GM19452 (cell line): ENCODE data around the gene DTNBP1.

Experiments used
- ATAC-seq: cut with Tn5 transposase; IDR thresholded peaks from one replicate; pipeline ENCODE4 v1.9.1; 2021; ENCODE audit not compliant: unreplicated experiment

The DTNBP1 gene

DNA sequence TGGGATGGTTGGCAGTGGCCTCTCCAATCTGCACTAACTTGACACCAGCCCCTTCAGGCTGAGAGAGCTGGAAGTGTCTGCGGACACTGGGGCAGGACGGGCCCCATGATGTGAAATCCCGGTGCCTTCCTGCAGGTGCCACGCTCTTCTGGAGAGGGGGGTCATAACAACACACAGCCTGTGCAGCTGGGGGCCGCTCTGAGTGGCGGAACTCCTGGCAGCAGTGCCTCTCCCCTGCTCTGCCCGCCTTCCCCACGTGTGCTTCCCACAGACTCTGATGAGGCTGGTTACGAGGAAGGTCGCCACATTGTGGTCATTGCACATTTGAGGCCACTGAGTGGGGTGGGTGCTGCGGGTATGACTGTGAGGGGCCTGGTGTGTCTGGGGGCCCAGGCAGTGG is 145.2 kb downstream of the DTNBP1 start:
- ATAC-seq, result no peak

DNA sequence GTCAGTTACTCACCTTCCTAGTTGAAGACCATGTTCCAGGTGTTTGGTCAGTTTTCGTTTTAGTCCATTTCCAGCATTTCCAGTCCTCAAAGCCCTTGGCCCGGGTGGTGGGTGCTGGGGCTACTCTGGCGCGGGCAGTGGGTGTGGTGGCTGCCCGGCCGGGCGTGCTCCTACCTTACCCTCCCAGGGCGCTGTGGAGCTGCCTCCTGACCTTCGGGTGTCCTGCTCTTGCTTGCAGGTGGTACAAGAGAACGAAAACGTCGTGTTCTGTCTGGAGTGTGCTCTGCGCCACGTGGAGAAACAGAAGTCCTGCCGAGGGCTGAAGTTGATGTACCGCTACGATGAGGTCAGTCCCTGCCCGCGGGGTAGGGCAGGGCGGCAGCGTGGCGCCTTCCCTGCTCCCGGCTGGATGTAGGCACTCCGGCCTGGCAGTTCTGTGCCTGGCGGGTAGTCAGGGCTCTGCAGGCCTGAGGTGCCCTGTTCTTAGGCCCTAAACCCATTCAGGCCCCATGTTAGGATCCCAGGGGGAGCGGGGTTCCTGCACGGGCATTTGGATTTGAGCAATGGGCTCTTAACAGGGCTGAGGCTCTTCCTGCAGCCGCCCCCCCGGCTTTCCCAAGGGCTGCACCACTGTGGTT is 145.8 kb downstream of the DTNBP1 start:
- no peak for ATAC-seq

DNA sequence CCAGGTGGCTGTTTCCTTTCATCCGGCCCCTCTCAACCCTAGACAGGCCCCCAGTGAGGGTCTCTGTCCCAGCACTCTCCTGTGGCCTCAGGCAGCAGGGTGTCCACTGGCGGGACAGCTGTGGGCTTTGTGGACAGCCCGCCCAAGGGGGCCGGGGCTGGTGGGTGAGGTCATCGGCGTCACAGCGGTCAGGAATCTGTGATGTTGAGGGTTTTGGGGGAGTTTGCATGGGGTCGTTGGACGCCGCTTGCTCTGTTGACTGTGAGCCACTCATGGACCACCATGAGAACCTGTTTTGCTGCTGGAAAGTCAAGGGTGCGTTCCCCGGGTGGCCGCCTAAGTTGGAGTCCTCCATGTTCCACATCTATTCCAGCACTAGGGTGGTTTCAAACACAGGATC is 146.4 kb downstream of the DTNBP1 start:
- ATAC-seq, result no peak

DNA sequence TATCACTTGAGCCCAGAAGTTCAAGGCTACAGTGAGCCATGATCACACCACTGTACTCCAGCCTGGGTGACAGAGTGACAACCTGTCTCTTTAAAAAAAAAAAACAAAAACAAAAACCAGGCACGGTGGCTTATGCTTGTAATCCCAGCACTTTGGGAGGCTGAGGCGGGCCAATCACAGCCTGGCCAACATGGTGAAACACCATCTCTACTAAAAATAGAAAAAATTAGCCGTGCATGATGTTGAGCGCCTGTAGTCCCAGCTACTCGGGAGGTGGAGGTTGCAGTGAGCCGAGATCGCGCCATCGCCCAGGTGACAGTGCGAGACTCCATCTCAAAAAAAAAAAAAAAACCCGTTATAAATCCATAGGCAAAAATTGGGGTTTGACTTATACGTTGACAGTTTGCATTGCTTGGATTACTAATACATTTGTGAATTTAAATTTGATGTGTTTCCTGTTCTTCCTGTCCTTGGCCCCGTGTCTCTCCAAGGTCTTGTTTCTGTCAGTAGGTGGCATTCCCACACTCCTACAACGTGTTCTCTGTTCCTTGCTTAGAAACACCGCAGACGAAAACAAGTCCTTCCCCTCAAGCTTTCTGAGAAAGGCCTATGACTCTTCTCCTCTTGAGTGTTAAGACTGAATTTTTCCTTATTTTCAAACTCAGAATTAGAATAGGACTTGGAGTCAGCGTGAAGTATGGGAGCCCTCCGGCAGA is 147.0 kb downstream of the DTNBP1 start:
- ATAC-seq, result no peak

DNA sequence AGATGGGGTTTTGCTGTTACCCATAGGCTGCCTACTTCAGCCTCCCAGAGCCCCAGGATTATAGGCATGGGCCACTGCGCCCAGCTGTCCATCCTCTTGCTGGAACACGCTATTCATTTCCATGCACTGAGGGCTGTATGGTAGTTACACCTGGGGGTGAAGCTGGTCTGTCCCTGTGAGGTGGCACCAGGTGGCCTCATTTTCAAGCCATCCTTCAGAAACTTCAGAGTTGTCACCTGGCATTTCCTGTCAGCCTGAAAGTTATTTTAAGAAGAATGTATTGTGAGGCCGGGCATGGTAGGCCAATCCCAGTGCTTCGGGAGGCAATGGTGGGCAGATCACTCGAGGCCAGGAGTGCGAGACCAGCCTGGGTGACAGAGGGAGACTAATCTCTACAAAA is 147.6 kb downstream of the DTNBP1 start:
- no peak for ATAC-seq

DNA sequence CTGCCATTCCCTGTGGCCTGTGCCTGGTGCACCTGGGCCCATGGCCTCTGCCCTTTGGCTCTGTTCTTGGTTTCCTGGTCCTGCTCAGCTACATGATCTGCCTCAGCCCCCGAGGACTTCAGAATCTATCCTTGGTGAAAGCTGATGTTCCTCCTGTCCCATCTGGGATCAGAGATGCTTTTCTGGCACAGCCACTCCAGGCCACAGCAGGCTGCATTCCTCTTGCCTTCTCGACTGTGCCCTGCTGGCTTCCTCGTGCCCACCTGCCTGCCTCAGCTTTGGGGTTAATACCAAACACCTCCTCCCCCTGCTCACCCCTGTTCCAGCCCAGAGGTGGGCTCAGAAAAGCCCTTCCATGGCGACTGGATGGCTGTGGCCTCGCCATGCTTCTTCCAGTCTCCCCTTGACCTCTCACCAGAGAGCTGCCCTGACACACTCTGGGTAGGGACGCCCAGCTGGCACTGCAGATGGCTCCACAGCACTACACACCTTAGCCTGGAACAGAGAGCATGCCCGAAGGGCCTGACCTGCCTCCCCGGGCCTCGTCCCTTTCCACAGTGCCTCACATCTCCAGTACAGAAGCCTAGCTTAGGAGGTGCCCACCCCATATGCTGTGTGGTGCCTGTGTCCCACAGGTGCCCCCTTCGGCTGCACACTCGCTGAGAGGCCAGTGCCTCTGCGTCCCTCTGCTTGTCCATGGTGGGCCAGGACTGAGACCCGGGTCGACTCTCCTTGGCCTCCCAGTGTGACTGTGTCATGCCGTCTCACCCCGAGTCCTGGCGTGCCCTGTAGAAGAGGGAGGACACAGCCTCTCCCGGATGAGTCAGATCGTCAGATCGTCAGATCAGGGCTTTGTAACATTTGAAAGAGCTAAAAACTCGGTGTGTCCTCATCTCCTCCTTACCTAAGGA is 148.8 kb downstream of the DTNBP1 start:
- ATAC-seq, result no peak

DNA sequence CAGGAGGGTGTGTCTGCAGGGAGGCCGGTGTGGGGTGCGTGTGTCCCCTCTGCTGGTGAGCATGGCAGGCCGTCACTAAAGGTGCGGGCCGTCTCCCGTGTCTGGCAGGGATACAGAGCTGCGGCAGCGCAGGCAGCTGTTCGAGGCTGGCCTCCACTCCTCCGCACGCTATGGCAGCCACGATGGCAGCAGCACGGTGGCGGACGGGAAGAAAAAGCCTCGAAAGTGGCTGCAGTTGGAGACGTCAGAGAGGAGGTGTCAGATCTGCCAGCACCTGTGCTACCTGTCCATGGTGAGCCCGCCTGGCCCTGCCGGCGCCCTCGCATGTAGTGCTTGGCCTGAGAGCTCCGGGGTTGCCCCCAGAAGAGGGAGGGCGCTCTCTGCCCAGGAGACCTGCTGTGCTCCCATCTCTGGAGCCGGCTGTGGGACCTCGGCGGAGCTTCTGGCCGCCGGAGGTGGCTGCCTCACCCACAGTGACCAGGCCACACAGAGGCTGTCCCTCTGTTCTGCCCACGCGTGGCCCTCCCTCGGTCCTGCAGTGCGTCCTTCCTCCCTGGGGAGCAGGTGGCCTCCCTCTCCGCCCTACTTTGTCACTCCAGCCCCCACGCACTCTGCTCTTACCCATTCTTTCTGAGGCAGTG is 149.6 kb downstream of the DTNBP1 start:
- ATAC-seq, result no peak

DNA sequence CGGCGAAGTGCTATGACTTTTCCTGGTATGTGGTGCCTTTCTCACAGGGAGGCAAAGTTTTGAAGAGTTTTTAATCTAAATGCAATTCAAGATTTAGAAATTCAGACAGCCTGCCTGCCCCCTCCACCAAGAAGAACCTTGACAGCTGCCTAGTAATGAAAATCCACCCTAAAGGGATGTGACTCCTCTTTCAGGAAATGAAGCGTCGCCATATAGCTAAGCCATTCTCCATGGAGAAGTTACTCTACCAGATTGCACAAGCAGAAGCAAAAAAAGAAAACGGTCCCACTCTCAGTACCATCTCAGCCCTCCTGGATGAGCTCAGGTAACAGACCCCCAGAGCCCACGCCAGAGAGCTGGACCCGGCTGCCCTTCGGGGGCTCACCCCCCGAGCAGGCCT is 150.1 kb downstream of the DTNBP1 start:
- ATAC-seq, result no peak

DNA sequence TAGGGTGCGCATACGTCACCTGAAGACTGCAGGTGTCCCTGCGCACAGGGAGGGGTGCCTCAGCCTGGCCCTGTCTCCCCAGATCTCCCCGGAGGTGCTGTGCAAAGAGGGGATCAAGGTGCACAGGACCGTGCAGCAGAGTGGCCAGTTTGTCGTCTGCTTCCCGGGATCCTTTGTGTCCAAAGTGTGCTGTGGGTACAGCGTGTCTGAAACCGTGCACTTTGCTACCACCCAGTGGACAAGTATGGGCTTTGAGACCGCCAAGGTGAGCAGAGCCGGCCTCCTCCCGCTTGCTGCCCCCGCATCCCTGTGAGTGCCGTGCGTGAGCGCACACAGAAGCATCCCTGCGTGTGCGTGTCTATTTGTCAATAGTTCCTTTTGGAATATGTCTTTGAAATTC is 150.7 kb downstream of the DTNBP1 start:
- no peak for ATAC-seq

DNA sequence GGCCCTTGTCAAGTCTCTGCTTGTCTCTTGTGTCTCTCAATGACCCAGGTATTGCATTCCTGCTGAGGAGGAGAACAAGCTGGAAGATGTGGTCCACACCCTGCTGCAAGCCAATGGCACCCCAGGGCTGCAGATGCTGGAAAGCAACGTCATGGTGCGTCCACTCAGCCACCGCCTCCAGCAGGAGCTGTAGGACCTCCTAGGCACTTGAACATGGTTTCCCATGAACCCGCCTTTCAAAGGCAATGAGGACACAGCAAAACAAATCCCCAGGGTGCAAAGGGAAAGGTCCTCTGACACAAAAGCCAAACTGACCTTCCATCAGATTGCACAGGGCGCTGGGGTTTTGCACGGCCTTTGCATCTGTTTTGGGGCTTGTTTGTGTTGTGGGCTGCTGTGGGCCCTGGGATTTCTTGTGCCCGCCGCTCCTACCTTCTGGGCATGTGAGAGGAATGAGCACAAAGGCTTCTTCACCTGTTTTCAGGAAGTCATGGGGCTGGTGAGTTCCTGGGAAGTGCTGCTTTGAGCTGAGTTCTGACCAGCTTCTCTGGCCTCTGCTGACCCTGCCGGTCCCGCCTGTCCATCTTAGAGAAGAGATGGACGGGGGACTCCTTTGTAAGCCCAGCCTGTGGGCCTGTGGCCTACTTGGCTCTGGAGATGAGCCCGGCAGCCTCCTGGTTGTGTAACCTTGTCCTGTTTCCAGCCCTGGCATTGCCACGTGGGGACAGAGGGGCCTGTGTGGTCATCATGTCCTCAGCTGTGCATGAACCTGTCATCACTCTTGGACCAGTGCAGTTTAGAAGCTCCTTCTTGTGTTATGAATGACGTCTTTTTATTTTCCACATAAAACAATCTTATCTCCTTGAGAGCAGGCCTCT is 151.3 kb downstream of the DTNBP1 start:
- no peak for ATAC-seq

DNA sequence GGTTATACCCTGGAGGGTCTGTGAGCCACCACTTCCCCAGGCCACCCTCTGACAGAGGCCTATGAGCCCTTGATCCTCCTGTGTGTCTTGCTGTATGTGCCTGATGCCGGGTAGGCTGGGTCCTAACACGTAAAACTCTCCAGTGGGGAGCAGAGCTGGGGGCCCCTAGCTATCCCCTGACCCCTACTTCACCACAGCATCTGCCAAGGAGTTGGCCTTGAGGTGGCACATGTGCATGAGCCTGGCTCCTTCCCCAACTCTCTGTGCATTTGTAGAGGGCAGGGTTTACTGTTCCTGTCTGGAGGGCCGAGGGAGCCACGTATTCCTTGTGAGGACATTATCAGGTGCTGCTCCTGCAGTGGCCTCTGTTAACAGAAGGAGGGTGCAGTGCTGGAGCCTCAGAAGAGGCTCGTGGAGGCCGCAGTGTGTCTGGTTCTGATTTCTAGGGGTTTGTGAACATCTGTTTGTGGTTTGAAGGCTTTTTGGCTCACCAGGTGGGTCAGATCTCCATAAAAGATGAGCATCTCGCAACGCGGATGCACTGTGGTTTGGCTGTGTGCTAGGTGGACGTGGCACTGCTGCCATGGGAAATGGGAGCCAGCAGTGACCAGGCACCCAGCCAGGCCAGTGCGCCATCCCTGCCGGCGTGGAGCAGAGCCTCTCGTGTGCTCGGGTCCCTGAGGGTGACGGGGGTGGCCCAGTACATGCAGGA is 152.1 kb downstream of the DTNBP1 start:
- no peak for ATAC-seq

DNA sequence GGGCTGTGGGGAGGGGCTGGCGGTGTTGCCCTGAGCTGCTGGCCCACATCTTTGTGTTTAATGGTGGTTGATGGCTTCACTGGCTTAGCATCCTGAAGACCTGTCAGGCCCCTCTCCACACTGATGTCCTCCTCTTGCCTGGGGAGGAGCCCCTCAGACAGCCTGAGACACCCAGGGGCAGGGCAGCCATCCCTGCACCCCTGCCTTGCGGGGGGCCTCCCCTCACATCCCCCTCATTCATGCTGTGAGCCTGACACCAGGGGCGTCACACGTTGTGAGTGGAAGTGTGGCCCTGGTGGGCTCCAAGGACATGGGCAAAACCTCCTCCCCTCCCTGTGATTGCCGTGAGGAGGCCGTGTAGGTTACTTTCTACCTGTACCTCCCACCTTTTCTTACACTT is 152.7 kb downstream of the DTNBP1 start:
- ATAC-seq, result no peak

DNA sequence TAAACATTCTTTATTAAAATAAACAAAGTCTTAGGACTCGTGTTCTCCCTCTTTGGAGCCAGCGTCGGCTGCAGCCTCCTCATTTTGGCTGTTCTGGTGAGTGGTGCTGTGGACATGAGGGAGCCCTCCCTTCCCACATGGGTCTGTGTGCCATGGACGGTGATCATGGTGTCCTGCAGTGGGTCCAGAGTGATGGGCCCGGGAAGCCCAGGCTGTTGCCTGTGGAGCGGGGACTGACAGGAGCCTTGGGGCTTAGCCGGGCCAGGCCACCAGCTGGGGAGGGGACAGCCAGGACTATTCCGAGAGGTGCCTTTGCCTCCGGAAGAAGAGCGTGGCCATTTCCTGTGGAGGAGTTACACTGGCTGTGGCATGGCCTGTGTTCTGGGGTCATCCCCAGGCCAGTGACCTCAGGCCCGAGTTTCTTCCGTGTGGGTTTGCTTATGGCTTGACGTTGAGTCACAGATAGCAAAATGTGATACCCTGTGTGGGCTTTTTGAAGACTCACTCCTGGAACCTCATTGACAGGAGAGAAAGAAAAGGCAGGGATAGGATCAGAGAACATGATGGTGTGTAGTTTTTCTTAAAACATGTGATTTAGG is 153.4 kb downstream of the DTNBP1 start:
- no peak for ATAC-seq

DNA sequence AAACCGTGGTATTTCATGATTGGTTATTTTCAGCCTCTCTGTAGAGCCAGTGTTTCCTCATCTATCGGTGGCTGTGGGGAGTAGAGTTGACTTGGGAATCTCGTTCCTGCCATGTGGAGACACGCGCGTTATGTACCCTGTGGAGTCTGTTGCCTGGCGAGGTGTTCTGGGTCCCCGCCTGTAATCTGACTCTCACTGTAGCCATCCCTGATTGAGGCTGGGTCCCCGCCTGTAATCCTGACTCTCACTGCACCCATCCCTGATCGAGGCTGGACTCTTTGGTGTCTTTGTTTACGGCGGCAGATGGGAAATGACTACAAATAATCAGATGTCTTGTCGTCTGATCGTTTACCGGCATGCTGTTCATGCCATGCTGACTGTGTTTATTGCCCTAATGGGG is 153.9 kb downstream of the DTNBP1 start:
- no peak for ATAC-seq

DNA sequence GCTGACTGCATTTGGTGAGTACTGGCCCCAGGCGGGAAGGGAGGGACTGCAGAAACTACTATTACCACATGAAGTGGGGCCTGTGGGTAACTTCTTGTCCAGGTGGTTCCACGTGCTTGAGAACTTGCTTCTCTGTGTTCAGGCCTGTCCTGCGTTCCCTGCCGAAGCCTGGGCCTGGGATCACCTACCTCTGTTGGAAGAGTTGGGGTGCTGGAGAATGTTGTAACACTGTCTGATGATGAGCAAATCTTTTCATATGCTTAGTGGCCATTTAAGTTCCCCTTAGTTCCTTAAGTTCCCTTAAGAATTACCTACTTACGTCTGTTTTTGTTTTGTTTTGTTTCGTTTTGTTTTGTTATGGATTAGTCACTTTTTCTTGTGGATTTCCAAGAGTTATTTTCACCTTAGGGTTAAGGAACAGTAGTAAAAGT is 154.4 kb downstream of the DTNBP1 start:
- no peak for ATAC-seq

DNA sequence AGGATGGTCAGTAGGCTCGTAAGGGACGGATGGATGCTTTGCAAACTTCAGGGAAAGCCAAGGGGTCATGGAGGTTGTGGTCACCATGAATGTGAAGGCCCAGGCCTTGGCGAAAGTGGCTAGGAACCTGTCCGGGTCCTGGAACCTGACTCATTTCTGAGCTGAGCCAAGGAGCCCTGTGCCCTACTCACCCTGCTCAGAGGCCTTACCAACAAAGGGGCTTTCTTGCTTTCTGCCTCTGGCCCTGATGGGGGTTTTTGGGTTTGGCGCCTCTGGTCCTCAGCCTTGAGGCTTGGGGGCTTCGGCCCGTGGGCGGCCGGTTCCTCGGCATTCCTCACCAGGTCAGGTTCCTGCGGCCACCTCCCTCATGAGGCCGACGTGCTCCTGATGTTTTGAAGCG is 155.1 kb downstream of the DTNBP1 start:
- no peak for ATAC-seq

DNA sequence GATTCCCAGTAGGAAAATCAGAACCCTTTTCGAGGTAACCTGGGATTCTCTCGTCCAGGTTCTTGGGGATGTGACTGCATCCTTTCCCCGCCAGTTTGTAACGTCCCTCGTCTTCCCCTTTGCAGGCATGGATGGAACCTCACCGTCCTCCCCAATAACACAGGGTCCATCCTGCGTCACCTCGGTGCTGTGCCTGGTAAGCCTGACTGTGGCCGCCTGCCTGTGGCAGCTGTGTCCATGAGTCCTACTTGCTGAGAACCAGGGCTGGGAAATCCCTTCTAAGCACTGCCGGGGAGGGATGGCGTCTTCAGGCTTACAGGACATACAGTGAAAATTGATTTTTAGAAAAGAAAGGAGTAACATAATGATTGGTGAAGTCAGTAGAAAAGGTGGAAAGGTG is 155.6 kb downstream of the DTNBP1 start:
- ATAC-seq, result no peak

DNA sequence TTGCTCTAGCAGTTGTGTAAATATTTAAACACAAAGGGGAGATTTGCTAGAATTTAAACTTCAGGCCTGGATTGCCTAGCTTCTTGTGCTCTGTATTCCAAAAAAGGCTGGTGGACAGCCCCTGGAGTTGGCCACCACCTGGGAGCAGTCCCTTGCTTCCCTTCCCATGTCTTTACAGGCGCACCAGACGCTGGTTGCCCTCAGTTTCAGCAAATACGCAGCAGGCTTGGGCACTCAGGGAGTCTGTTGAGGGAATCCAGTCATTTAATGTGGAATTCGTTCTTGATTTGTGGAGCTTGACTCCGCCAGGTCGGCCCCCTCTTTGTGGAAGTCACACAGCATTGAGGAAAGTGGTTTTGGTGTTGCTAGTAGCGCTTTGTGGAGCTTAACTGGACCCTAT is 156.8 kb downstream of the DTNBP1 start:
- no peak for ATAC-seq

DNA sequence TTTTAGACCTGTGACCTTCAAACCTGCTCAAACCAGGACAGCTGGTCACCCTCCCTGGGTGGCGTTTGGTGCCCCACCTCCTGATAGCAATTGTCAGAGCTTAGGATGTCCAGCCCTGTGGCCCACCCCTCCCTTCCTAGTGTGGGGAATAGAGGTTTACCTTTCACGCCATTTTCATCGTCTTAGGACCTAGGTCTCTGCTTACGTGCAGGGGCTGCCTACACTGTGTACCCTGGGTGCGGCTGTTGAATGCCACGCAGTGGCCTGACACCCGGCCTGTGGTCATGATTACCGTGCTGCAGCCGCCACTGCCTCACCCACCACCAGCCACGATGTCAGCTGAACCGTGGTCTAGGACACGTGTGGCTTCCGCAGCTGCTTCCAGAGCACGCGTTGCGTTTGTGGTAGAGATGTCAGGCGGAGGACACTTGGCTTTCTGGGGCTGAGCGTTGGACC is 157.3 kb downstream of the DTNBP1 start:
- no peak for ATAC-seq
